H1 (cell line): ENCODE data around the gene CEP57. TPM values are rescaled to one million over a fixed set of nuclear protein-coding genes. Genes with fewer than 3 reads are reported as not detected.

Experiments
- ATF2 ChIP-seq: IDR thresholded peaks from 2 replicates; pipeline ENCODE4 v1.6.1; 2012; ENCODE audit warnings: low read length, inconsistent platforms
- BCL11A ChIP-seq, 2 experiments: IDR thresholded peaks; one replicate each; pipeline ENCODE4 v1.6.1; 2011; ENCODE audit warnings: low read depth in 2 of 2, low read length in 2 of 2, mild to moderate bottlenecking in 2 of 2
- CHD1 ChIP-seq: IDR thresholded peaks from 2 replicates; pipeline ENCODE4 v1.6.1; 2012; ENCODE audit warnings: low read depth, low read length, improper control_type of control experiment
- CHD7 ChIP-seq: fragments of 300-600 bp; sonication (generic); IDR thresholded peaks from 2 replicates; pipeline ENCODE4 v1.7.1; 2012; ENCODE audit warnings: low read length, moderate library complexity, mild to moderate bottlenecking, inconsistent platforms; ENCODE audit not compliant: insufficient replicate concordance
- GABPA ChIP-seq: IDR thresholded peaks from 2 replicates; pipeline ENCODE4 v1.6.1; 2011; ENCODE audit warnings: mild to moderate bottlenecking, low read length, moderate library complexity, borderline replicate concordance; ENCODE audit not compliant: insufficient read depth
- HDAC6 ChIP-seq: IDR thresholded peaks from one replicate; pipeline ENCODE4 v1.7.1; 2012; ENCODE audit warnings: low read depth, mild to moderate bottlenecking, inconsistent platforms, low read length, moderate library complexity
- POLR2A ChIP-seq, 2 experiments: IDR thresholded peaks; 1 replicate in 1 of 2; 2 replicates in 1 of 2; pipeline ENCODE4 v1.6.1; 2011; ENCODE audit warnings: low read depth in 2 of 2, low read length in 2 of 2, mild to moderate bottlenecking in 2 of 2; ENCODE audit errors: control extremely low read depth in 1 of 2
- YY1 ChIP-seq: IDR thresholded peaks from 2 replicates; pipeline ENCODE4 v1.6.1; 2011; ENCODE audit warnings: low read depth, mild to moderate bottlenecking, low read length
- ZNF274 ChIP-seq: IDR thresholded peaks from 2 replicates; pipeline ENCODE4 v1.7.0; 2012; ENCODE audit warnings: low read length, borderline replicate concordance; ENCODE audit errors: extremely low read depth
- polyA plus RNA-seq, 7 experiments: library from polyadenylated mRNA; depleted of rRNA in 3 of 7; stranded (reverse) in 5 of 7; unstranded in 2 of 7; fragments of >200 nt in 5 of 7; fragments of 200-250 nt in 2 of 7; gene quantifications; 1 replicate in 5 of 7; 2 replicates in 1 of 7; 4 replicates in 1 of 7; pipeline versions ENCODE4 v1.2.1 to v1.2.3, GENCODE V29; 2011 to 2013; ENCODE audit warnings: missing spikeins in 2 of 7, mixed read lengths in 2 of 7
- total RNA-seq: library from RNA; stranded (reverse); fragmentation: NEBNext Ultra II Directional; extraction: Animal tissue kit (Norgen Biotek cat#: 25700); gene quantifications from 2 replicates; pipeline ENCODE4 v1.2.1, GENCODE V29; 2021

CEP57 gene
- total and polyA plus RNA-seq, 2 of the 8 experiments (the other 6 are each of a cell fraction or from before 2014, with no cell fraction given), result 26.3 to 72.7 TPM

GRCh38 chr11:95789506-95790122, 684 bp upstream of the CEP57 start, which contains the start of gene FAM76B (continued):
- TF ChIP-seq YY1 (peak; percentile 10; the same call in 1 of the 2 replicates), ZNF274 (no peak), CHD7 (no peak), ATF2 (0 out of 2 replicates have a peak, but pooled peaks have one; percentile 61), BCL11A (IDR thresholded peaks at IDR 0.05; ENCODE audit: low read depth in 2 of 2, low read length in 2 of 2) (no peak), CHD1 (no peak), HDAC6 (no peak), POLR2A (IDR thresholded peaks at IDR 0.05; ENCODE audit: control extremely low read depth in 1 of 2, low read depth in 2 of 2, low read length in 2 of 2) (peak; percentile 91 to 94), GABPA (peak; percentile 48; the same call in 1 of the 2 replicates)
